CD4-positive, alpha-beta T cell treated with Interferon gamma for 1 hour (primary cell): ENCODE results near the gene ARHGEF33.
A peak's percentile ranks its signal among the peaks of the same experiment; 100 is the strongest.

ENCODE experiments used
- DNase-seq: peaks from one replicate; pipeline ENCODE4 v3.0.0-alpha.2; 2020

ARHGEF33 gene

DNA sequence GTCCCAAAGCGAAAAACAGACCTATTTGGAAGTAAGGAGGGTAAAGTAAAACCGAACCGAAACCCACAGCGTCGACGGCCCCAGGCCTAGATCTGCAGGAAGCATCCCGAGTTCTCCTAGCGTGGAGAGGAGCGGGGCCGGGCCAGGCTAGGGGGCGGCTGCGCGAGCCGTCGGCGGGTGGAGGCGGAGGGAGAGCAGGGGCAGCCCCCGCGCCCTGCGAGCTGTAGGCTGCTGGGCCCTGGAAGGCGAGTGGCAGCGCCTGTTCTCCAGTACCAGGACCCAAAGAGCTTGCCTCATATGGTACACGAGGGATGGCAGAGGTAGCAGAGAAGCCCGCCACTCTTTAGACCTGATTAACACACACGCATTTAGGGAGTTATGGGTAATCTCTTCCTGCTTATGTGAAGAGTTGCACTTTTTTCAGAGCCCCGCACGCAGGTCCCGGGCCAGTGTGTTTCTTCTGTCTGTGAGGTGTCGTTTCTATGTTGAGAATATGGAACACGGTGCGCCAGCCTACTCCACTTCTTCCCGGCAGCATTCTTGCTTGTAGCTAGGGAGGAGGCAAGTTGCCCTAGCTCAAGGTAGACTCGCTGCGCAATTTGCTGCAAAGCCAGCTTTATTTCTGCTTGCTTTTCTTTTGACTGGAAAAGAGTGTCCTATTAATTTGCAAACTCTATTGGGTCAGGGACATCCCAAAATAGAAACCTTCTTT, 71.1 kb downstream of the ARHGEF33 start:
- no peak for DNase-seq

DNA sequence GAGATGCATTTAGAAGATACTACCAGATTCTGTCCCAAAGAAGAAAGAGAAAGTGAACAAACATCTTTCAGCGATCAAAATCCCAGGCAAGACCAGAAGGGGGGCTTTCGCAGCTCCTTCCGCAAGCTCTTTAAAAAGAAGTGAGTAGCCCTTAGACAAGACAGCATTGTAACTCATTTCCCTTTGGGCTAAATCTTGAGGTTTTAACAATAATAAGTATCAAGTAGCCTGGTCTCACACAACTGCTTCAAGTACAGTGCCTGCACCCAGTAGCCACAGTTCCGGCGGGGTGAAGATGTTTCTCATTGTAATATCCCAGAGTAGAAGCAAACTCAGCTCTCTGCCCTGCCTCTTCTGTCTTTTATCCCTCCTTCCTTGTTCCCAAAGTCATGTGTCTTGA, 76.3 kb downstream of the ARHGEF33 start:
- no peak for DNase-seq

- DNase-seq: no peak
Measured at GRCh38 chr2:38966678-38967077, 77.0 kb downstream of the ARHGEF33 start.

DNA sequence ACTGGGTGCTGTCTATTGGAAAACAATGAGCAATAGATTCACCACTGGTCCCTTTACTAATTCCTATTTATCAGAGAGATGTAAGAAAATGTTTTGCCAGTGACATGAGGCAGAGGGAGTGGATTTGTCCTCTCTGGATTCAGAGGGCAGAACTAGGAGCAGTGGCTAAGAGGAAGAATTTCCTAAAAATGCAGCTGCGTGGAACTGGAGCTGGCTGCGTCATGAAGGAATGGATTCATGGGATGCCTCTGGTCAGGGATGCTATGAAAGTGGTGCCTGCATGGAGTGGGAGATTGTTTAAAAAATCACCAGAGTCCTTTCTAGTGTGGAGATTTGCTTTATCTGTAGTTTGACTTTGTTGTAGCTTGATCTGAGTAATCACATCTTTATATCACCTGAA, 78.3 kb downstream of the ARHGEF33 start:
- DNase-seq: no peak

- no peak for DNase-seq
Measured at GRCh38 chr2:38971377-38971776, 81.7 kb downstream of the ARHGEF33 start.

DNA sequence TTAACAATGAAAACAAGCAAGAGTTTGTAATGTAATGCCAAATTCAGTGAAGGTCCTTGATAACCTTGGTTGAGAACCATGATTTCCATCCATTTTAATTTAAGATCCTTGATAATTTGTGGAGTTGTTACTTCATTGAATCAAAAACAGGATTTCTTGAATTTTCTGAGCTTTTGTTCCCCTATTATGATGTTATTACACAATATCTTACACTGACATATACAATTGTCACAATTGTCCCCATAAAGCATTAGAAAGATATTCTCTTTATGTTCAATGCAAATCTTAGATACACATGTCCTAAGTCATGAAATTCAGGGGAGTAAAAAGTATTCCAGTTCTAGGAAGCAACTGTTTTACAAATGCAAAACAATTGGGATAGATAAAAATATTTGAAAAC, 83.6 kb downstream of the ARHGEF33 start:
- DNase-seq: no peak

GRCh38 chr2:38975042-38975441, 85.4 kb downstream of the ARHGEF33 start:
- no peak for DNase-seq

DNA sequence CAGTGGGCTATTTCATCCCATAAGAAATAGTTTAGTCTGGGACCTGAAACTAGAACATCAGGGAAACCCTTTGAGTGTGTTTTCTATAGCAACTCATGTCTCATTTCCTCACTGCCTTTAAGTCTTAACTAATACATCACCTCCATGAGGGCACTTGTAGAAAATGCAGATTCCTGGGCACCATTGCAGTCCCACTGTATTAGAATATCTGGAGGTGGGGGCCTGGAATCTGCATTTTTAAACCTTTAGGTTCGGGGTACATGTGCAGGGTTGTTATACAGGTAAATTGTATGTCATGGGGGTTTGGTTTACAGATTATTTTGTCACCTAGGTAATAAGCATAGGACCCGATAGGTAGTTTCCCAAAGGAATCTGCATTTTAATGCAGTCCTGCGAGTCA, 87.4 kb downstream of the ARHGEF33 start:
- no peak for DNase-seq

GRCh38 chr2:38978296-38978903, 88.7 kb downstream of the ARHGEF33 start:
- peak; percentile 9 for DNase-seq

DNA sequence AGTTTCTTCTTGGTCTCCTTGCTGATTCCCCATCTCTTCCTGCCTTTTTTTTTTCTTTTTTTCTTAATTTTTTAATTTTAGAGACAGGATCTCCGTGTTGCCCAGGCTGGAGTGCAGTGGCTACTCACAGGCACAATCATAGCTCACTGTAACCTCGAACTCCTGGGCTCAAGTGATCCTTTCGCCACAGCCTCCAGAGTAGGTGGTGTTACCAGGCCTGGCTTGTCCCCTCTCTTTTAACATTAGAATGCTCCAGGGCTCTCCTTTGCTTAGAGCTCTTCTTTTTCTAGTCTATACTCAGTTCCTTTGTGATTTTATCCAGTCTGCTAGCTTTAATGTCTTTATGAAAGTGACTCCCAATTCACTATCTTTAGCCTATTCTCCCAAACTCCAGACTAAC, 89.2 kb downstream of the ARHGEF33 start:
- no peak for DNase-seq

- no peak for DNase-seq
Measured at GRCh38 chr2:38981003-38981669, 91.5 kb downstream of the ARHGEF33 start.

DNA sequence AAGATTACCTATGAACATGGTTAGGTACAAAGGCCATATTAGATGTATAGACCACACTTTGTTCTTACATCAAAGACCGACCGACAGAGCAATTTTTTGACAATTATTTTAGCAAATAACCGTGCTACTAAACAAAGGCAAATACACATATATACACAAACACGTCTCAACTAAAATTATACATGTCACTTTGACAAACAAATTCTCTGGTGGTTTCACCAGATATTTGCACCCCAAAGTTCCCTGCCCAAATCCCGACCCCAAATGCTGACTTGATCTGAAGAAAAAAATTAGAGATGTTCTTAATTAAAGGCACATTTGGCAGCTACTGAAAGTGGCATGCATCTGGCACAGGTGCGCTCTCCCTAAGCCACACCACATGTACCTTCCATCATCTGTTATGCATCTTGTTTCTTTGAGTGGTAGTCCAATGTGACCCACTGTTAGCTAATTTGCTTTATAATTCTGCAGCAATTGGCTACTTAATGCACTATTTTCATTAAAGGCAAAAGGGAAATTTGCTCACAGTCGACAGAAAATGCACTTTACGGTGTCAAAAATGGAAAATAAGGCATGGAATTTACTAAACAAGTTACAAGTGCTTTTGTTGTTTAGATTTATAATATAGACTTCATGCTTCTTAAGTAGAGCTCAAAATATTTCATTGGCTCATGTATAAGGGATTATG, 92.1 kb downstream of the ARHGEF33 start:
- DNase-seq: no peak

- no peak for DNase-seq
Measured at GRCh38 chr2:38982498-38982897, 92.8 kb downstream of the ARHGEF33 start.

GRCh38 chr2:38988716-38989115, 99.0 kb downstream of the ARHGEF33 start:
- no peak for DNase-seq

GRCh38 chr2:38991899-38992298, 102.2 kb downstream of the ARHGEF33 start:
- DNase-seq: no peak

DNA sequence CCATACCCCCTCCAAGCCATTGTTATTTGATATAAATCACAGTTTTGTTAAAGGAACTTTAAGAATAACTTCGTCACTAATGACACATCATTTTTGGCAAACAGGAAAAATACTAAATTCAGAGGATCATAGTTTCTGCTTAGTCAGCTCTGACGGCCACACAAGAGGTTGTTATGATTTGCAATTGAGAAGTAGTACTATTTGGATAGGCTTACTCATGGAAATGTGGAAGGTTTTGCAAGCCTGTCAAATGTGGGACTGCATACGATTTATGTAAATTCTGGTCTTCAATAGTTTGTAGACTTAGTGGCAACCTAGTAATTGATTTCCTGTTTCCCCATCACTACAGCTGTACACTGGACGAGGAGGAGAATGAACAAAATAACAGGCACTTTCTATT, 108.1 kb downstream of the ARHGEF33 start:
- DNase-seq: no peak

GRCh38 chr2:39000552-39000951, 110.9 kb downstream of the ARHGEF33 start:
- DNase-seq: no peak

DNA sequence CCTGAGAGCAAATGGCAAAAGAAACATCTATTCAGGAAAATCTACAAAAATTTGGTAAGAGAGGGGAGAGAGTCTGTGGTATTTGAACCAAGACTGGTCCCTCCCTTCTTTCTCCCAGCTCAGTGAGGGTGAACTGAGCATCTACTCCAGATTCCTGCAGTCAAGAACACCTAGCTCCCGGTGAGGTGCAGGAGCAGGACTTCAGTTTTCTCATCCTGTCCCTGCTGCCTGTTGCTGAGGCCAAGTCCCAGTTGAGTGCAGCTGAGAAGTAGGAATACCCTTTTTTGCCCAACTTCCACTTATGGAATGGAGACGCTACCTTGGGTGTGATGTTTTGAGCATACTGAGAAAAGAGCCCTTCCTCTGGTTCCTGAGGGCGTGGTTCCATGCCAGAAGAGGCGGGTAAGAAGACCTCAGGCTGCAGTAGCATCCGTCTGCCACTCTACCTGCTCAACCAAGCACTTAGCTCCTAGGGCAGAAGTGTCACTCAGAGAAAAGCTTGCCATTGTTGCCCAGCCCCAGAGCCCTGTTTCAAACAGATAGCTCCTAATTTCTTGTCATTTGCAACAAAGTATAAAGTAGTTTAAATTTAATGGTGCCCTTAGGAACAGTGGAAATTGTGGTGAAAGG, 118.3 kb downstream of the ARHGEF33 start:
- no peak for DNase-seq

GRCh38 chr2:39008665-39009064, 119.0 kb downstream of the ARHGEF33 start:
- no peak for DNase-seq

GRCh38 chr2:39013871-39014270, 124.2 kb downstream of the ARHGEF33 start:
- DNase-seq: no peak

GRCh38 chr2:39015424-39015823, 125.7 kb downstream of the ARHGEF33 start:
- no peak for DNase-seq

DNA sequence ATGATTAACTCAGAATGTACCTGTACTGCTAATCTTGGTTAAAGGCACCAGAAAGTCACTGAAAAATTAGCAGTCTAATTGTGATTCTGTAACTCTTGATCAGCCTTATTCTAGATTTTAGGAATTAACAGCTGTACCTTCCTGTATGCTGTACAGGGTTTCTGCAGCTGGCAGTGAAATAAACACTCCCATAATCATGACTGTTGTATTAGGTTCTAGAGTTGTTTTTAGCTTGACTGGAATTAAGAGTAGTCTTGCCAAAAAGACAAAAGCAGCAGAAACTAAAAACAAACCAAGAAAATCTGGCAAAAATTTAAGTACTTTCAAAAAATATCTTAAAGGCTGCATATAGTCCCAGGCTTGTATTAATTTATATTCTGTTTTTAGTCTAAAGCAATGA, 127.7 kb downstream of the ARHGEF33 start:
- no peak for DNase-seq

- no peak for DNase-seq
Measured at GRCh38 chr2:39018638-39019037, 129.0 kb downstream of the ARHGEF33 start.
